Inflammatory macrophage treated with lipopolysaccharide for 4 hours (primary cell): Measurements from ENCODE around the gene MAML3.

ENCODE experiments used
- DNase-seq: peaks from one replicate; pipeline ENCODE4 v3.0.0-alpha.2; 2020

Gene MAML3

GRCh38 chr4:140154572-140154891, 548 bp upstream of the MAML3 start:
- DNase-seq: no peak

- no peak for DNase-seq
Measured at GRCh38 chr4:140153419-140153717, 616 bp downstream of the MAML3 start.

- DNase-seq: no peak
Measured at GRCh38 chr4:140152751-140153418, 1.1 kb downstream of the MAML3 start.

GRCh38 chr4:140152013-140152703, 1.8 kb downstream of the MAML3 start:
- DNase-seq: peak; percentile 14

DNA sequence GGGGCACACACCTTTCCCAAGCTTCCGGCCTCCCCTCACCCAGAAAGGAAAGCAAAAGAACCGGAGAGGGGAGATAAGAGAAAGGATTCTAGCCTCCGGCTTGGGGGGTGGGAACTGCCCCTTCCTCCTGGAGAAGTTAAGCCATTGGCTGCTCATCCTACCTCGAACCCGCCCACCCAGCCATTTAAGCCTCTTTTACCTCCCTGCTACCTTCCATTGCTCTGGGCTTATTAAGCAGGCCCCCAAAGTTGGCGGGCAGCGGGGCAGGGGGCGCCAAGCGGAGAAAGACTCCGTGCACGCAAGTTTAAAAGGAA, 2.3 kb downstream of the MAML3 start:
- DNase-seq: peak; percentile 30

DNA sequence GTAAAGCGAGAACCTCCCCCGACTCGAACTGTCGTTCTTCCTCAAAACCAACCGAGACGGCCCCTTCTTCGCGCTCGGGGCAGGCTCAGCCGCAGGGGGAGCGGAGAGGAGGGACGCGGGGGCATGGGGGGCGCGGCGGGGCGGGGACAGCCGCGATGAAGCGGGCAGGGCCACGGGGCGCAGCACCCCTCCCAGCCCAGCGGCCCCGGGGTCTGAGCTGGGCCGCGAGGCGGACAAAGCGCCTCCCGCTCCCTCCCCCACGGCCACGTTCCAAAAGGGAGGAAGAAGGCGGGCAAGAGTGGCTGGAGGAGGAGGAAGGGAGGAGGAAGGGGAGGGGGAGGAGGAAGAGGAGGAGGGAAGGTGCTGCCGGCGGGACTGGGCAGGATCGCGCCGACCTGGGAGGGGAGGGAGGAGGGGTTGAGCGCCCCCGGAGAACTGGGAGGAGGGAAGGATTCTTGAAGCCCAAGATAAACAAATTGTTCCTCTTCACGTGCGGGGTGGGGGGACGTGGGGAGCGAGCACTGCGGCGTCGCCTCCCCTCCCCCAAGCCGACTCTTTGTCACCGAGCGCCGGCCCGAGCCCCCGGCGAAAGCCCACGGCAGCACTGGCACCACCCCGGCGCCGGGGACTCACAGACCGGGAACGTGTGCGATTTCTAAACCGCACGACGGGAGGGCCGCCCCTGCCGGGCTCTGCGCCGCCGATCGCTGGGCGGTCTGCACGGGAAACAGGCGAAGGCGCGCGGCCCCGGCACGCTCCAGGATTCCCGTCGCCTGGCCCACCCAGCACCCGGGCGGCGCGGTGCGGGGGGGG, 2.9 kb downstream of the MAML3 start:
- peak; percentile 85 for DNase-seq

DNA sequence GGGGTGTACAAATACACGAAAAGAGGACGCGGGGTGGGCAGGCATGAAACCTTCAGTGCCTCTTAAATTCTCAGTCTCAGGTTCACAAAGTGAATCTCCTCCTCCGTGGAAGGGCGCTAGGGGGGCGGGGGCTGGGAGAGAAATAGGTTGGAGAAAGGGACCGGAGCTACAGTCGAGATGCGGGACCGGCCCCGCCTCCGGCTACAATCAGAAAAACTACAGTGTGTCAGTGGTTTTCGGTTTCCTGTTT, 3.4 kb downstream of the MAML3 start:
- no peak for DNase-seq

DNA sequence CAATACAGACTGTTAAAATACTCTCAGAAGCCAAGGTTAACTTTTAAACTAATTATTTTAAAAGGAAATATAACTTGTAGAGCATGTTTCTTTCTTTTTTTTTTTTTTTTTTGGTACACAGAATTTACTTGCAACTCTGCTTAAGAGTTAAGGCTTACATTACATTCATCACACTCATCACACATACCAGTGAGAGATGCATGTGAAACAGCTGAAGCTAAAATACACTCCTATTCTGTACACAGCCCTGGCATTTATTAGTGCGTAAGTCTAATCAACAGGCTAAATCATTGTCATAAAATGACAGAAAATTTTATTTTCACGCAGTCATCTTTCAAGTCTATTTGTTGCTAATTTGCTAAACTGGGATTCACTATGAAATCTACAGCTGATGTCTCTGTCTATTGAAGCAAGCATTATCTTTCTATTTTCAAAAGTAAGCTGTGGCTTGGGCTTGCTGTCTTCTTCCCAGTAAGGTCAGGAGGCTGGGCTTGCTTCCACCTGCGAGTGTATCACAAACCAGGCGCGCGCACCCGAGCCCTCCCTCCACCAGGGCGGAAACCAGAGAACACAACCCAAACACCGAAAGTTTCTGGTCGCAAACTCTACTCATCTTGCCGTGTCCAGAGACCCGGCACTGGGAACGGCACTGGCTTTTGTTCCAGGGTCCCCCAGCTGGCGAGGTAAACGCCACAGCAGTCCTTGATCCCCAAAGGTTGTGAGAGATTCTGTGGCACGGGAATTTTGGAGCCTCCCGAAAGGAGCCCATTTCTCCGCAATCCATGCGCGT, 3.9 kb downstream of the MAML3 start:
- peak; percentile 21 for DNase-seq

DNA sequence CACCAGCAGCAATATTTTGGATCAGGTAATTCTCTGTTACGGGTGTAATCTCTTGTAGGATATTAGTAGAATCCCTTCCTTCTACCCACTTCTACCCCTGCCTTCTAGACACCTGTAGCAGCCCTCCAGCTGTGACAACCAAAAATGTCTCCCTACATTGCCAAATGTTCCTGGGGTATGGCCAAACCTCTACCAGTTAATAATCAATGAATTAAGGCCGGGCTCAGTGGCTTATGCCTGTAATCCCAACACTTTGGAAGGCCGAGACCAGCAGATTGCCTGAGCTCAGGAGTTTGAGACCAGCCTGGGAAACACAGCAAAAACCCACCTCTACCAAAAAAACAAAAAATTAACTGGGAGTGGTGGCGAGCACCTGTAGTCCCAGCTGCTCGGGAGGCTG, 9.9 kb downstream of the MAML3 start:
- no peak for DNase-seq

- DNase-seq: no peak
Measured at GRCh38 chr4:140141210-140141835, 12.7 kb downstream of the MAML3 start.

- no peak for DNase-seq
Measured at GRCh38 chr4:140140566-140140965, 13.4 kb downstream of the MAML3 start.

- DNase-seq: no peak
Measured at GRCh38 chr4:140138428-140138827, 15.6 kb downstream of the MAML3 start.

GRCh38 chr4:140137671-140138070, 16.3 kb downstream of the MAML3 start:
- DNase-seq: no peak

DNA sequence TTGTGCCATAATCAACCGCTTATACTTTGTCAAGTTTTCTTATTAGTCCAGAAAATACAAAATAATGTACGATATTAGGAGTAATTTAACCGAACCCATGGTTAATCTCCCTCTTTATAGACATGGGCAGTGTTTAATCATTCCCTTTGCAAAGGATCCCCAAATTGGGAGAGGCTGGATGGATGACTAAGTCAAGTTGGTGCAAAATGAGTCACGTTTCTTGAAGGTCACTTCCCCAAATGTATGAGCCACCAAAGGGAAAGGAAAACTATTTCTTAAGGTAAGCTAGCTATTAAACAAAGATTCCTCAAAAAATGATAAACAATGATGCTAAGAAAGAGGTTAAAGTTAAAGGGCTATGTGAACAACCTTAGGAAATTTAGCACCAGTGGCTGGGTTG, 17.5 kb downstream of the MAML3 start:
- DNase-seq: peak; percentile 86

DNA sequence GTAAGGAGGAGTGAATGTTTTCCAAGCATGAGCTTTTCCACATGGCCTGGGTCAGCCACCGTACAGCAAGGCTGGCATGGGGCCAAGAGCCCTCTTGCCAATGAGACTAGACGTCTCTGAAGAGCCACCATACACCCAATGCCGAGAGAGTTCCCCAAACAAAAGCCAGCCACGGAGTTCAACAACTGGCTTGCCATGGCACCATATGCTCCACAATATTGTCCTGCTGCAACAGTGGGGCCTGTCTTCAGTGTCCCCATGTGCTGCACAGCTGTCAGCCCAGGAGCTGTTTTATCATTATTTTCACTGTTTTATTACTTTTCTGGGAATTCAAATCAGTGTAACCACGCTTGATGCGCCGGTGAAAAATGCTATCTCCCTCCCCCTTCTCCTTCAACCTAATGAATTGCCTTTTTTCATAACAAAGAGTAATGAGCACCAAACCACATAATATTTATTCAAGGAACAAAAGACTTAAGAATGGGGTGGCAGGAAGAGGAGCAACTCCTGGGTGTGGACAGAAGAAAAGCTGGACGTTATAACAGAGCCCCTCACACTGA, 18.4 kb downstream of the MAML3 start:
- no peak for DNase-seq

DNA sequence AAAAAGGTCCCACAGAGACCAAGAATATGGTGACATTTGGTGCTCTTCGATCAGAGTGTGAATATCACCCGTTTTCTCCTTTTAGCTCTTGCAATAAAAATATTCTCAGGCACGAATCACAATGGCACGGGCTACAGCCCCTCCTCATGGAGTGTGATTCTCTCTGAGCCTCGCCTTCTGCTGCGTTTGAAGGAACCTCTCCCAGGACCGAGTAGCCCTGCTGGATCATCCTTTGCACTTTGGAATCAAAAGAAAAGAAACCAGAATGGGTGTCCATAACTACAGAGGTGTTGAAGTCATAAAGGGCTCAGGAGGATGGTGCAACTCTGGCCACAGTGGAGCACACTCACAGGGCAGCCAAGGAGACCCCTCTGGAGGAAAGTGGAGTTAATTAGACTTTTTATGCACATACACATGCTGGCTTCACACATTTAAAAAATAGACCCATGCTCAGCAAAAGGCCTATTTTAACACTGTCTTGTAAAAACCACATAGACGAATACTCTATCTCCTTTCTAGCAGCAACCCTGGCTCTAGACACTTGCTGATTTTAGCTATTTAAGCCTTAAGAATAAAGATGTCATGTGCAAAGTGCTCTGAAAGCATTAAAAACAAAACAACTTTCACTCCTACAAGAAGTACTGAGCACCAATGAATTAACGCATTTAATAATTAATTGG, 19.1 kb downstream of the MAML3 start:
- DNase-seq: no peak

GRCh38 chr4:140133576-140133975, 20.4 kb downstream of the MAML3 start:
- DNase-seq: no peak

DNA sequence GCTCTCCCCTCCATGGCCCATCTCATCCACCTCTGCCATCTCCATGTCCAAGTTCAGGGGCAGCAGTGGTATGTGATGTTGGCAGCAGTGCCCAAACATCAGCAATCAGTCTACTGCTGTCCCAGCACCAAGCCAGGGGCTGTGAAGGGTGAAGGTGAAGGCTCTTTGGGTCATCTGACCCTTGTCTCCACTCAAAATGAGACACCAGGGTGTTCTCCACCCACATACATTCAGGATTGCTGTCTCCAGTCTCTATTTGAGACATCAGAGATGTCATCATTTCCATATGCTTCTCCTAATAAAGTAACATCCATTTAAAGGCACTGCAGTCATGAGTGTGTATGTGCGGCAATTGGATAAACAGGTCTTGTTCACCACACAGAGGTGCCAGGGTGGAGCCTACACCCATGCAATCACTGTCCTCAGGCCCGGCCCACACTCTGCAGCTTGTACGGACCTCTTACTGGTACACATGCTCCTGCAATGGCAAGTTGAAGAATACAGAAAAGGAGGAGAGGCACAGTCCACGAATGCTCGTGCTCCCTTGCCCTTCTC, 22.2 kb downstream of the MAML3 start:
- peak; percentile 51 for DNase-seq

DNA sequence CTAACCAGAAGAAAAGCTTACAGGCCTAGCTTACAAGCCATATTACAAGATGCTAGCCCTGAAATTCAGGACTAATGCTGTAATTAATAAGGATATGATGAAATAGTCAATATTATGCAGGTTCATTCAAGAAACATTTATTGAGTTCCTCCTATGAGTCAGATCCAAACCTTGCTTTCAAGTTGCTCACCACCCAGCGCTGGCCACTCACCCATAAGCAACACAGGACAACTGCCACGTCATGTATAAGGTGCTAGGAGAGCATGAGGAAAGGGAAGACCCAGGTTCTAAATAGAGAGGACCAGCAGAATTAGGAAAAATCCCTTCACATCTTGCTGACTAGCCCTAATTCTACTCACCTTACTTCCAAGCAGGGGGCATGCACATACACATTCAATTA, 23.3 kb downstream of the MAML3 start:
- DNase-seq: peak; percentile 51

- DNase-seq: no peak
Measured at GRCh38 chr4:140127422-140127821, 26.6 kb downstream of the MAML3 start.

DNA sequence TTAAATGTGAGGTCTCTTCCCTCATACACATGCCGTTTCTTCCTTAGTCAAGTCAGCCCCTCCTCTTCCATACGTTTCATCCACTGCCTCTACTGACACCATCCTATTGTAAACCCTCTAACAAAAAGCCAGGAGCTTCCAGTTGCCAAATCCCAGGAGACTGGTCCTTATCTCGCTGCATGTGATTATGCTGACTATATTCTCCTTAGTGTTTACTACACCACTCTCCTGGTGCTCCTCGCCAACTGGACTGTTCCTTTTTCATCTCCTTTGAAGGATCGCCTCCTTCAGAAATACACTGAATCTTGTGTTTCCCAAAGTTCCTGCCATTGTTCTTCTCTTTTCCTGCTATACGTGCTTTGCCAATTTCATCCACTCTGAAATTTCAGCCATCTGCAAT, 27.7 kb downstream of the MAML3 start:
- no peak for DNase-seq

DNA sequence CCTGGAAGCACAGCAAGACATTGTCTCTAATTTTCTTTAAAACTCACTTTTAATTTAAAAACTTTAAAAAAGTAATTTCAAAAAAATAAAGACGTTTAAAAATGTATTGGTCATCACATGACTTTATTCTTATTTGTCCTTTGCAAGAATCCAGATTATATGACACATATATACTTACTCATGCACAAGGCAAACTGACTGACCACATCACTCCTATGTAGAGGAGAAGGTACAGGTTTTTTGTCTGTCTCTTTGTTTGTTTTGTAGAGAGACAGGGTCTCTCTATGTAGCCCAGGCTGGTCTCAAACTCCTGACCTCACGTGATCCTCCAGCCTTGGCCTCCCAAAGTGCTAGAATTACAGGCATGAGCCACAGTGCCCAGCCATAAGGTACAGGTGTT, 28.6 kb downstream of the MAML3 start:
- DNase-seq: no peak
